ENCODE results near the gene VCL. TPM values are rescaled to one million over a fixed set of nuclear protein-coding genes. Genes with fewer than 3 reads are reported as not detected.

VCL gene
- total and polyA plus RNA-seq, 9 of the 15 experiments (the other 6 are each of a cell fraction or from before 2014, with no cell fraction given) = 29.8 to 186 (median 76.4) TPM

GRCh38 chr10:74150990-74151878, 153.3 kb downstream of the VCL start, which contains the start of gene ADK (continued):
- TF ChIP-seq TBP (optimal IDR thresholded peaks at IDR 0.05; ENCODE audit: low read depth, low read length) (peak; percentile 56), RB1 (IDR thresholded peaks at IDR 0.05; ENCODE audit: low read depth) (peak; percentile 89; the same call in 1 of the 2 replicates), AFF4 (CRISPR knock-in tag; IDR thresholded peaks at IDR 0.05) (peak; percentile 90), NKRF (IDR thresholded peaks at IDR 0.05; ENCODE audit: borderline replicate concordance) (peak; percentile 99), E2F3 (CRISPR knock-in tag; IDR thresholded peaks at IDR 0.05) (peak; percentile 72; the same call in 1 of the 2 replicates), KDM5B (IDR thresholded peaks at IDR 0.05; ENCODE audit: insufficient replicate concordance, low read depth, low read length) (peak; percentile 58), SMARCB1 (IDR thresholded peaks at IDR 0.05; ENCODE audit: insufficient read length, low read depth) (no peak), JUN (IDR thresholded peaks at IDR 0.05; ENCODE audit: borderline replicate concordance, low read depth, low read length) (no peak; the same call in 1 of the 2 replicates), JUN (CRISPR knock-in tag; IDR thresholded peaks at IDR 0.05; ENCODE audit: borderline replicate concordance) (0 out of 2 replicates have a peak, but pooled peaks have one; percentile 70), SAFB (IDR thresholded peaks at IDR 0.05; ENCODE audit: borderline replicate concordance, low read depth, low read length) (peak; percentile 59; the same call in 1 of the 2 replicates), CUX1 (CRISPR knock-in tag; IDR thresholded peaks at IDR 0.05) (no peak)

All from K562 (cell line).